ENCODE results near the gene MUC3A.
"Not testable (repeated sequence)": the region's sequence is repeated elsewhere in the genome, so short reads cannot be mapped to it uniquely, and the experiment has no call there.

MUC3A gene

GRCh38 chr7:100969066-100969615 lies 19.8 kb downstream of the MUC3A start, which contains the start of gene MUC12:
Gene MUC12, plus strand, starts transcription at chr7:100969565. Its CDS starts 58 bp downstream, at chr7:100969623.
- DNase-seq (ENCODE audit: low spot score) = no peak

- no peak for DNase-seq (ENCODE audit: low spot score)
These were observed 22.0 kb downstream of the MUC3A start for GRCh38 chr7:100971111-100972001.

- no peak for DNase-seq (ENCODE audit: low spot score)
These were observed 22.6 kb downstream of the MUC3A start for GRCh38 chr7:100972002-100972347.

DNA sequence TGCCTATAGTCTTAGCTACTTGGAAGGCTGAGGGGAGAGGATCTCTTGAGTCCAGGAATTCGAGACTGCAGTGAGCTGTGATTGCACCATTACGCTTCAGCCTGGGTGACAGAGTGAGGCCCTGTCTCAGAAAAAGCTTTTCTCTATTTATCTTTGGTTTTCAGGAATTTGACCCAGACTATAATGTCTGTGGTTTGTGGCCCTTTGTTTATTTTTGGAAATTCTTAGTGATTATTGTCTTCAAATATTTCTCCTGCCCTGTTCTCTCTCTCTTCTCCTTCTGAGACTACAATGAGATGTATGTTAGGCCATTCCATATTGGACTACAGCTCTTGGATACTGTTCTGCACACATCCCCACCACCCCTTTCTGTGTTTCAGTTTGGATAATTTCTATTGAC lies 24.7 kb downstream of the MUC3A start:
- DNase-seq (ENCODE audit: low spot score) = no peak

DNA sequence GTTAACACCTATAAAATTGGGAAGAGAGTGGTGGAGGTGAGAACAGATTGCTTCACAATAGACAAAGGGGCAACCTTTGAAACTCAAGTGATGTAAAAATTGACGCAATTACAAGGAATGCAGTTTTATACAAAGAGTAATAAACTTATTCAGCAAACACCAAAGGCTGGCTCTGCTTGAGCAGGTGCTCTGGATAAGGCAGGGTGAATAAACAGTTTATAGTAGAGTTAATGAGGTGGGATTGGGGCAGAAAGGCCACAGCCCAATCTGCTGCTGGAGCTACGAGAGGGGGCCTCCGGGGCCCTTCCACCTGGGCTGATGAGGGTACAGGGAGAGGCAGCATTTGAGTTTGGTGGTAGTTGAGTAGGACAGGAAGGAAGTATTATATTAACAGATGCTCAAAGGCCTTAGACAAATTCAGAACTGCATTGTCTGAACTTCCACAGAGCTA lies 26.1 kb downstream of the MUC3A start:
- no peak for DNase-seq (ENCODE audit: low spot score)

- DNase-seq (ENCODE audit: low spot score) = no peak
These were observed 29.0 kb downstream of the MUC3A start for GRCh38 chr7:100978300-100978699.

- no peak for DNase-seq (ENCODE audit: low spot score)
These were observed 34.3 kb downstream of the MUC3A start for GRCh38 chr7:100983451-100984187.

- not testable (repeated sequence) for DNase-seq (ENCODE audit: low spot score)
These were observed 35.0 kb downstream of the MUC3A start for GRCh38 chr7:100984241-100984918.

DNA sequence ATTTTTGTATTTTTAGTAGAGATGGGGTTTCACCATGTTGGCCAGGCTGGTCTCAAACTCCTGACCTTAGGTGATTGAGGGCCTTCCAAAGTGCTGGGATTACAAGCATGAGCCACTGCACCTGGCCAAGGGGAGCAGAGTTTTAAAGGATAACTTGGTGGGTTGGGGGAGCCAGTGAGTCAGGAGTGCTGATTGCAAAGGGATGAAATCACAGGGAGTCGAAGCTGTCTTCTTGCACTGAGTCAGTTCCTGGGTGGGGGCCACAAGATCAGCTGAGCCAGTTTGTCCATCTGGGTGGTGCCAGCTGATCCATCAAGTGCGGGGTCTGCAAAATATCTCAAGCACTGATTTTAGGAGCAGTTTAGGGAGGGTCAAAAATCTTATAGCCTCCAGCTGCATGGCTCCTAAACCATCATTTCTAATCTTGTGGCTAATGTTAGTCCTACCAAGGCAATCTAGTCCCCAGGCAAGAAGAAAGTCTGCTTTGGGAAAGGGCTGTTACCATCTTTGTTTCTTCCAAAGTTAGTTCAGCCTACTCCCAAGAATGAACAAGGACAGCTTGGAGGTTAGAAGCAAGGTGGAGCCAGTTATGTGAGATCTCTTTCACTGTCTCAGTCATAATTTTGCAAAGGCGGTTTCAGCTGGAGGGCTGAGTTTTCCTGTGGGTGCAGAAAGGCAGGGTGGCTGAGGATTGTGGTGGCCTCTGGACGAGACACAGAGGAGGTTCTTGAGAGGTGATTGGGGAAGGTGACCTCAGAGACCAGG lies 35.9 kb downstream of the MUC3A start:
- DNase-seq (ENCODE audit: low spot score) = not testable (repeated sequence)

GRCh38 chr7:100991631-100992030 lies 42.3 kb downstream of the MUC3A start:
- no peak for DNase-seq (ENCODE audit: low spot score)

GRCh38 chr7:100992280-100992679 lies 42.9 kb downstream of the MUC3A start:
- not testable (repeated sequence) for DNase-seq (ENCODE audit: low spot score)

DNA sequence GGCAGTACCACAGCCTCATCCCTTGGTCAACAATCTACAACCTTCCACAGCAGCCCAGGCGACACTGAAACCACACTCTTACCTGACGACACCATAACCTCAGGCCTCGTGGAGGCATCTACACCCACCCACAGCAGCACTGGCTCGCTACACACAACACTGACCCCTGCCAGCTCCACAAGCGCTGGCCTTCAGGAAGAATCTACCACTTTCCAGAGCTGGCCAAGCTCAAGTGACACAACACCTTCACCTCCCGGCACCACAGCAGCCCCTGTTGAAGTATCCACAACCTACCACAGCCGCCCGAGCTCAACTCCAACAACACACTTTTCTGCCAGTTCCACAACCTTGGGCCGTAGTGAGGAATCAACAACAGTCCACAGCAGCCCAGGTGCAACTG lies 45.3 kb downstream of the MUC3A start:
- not testable (repeated sequence) for DNase-seq (ENCODE audit: low spot score)

DNA sequence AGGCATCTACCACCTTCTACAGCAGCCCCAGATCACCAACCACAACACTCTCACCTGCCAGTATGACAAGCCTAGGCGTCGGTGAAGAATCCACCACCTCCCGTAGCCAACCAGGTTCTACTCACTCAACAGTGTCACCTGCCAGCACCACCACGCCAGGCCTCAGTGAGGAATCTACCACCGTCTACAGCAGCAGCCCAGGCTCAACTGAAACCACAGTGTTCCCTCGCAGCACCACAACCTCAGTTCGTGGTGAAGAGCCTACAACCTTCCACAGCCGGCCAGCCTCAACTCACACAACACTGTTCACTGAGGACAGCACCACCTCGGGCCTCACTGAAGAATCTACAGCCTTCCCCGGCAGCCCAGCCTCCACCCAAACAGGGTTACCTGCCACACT lies 49.2 kb downstream of the MUC3A start:
- not testable (repeated sequence) for DNase-seq (ENCODE audit: low spot score)

GRCh38 chr7:100999334-100999733 lies 50.0 kb downstream of the MUC3A start:
- not testable (repeated sequence) for DNase-seq (ENCODE audit: low spot score)

DNA sequence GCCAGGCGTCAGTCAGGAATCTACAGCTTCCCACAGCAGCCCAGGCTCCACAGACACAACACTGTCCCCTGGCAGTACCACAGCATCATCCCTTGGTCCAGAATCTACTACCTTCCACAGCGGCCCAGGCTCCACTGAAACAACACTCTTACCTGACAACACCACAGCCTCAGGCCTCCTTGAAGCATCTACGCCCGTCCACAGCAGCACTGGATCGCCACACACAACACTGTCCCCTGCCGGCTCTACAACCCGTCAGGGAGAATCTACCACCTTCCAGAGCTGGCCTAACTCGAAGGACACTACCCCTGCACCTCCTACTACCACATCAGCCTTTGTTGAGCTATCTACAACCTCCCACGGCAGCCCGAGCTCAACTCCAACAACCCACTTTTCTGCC lies 50.7 kb downstream of the MUC3A start:
- not testable (repeated sequence) for DNase-seq (ENCODE audit: low spot score)

- DNase-seq (ENCODE audit: low spot score) = not testable (repeated sequence)
These were observed 53.0 kb downstream of the MUC3A start for GRCh38 chr7:101002333-101002732.

GRCh38 chr7:101007361-101007760 lies 58.0 kb downstream of the MUC3A start:
- DNase-seq (ENCODE audit: low spot score) = not testable (repeated sequence)

DNA sequence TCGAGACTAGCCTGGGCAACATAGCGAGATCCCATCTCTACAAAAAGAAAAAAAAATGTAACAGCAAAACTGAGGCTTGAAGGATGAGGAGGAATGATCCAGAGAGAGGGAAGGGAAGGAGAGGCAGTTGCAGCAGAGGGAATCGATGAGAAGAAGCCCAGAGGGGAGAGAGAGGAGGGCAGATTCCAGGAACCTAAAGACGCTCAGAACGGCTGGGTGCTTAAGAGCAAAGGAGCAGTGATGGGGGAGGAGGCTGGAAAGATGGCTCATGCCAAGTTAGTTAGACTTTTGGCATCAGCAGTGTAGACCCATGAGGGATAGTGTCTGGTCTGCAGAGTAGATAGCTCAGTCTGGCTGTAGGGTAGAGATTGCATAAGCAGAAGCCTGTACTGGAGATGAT lies 60.3 kb downstream of the MUC3A start:
- DNase-seq (ENCODE audit: low spot score) = no peak

DNA sequence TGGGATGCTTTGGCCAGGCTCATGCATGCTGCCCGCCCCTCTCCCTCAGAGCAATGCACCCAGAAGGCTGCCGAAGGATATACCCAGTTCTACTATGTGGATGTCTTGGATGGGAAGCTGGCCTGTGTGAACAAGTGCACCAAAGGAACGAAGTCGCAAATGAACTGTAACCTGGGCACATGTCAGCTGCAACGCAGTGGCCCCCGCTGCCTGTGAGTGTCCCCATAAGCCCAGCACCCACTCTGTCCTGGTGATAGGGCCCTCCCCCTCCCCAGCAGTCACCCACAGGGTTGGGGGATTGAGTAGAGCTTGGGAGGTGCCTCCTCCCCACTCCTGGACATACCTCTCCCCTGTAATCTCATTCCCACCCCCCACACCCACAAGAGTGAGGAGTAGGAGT lies 63.6 kb downstream of the MUC3A start:
- no peak for DNase-seq (ENCODE audit: low spot score)

- DNase-seq (ENCODE audit: low spot score) = no peak
These were observed 66.3 kb downstream of the MUC3A start for GRCh38 chr7:101015626-101016025.

GRCh38 chr7:101017064-101017777 lies 67.9 kb downstream of the MUC3A start:
- DNase-seq (ENCODE audit: low spot score) = peak; percentile 82

Data from left forelimb (tissue), 1 donor.